Measurements from ENCODE around the gene COL15A1.
"Not testable (repeated sequence)": the region's sequence is repeated elsewhere in the genome, so short reads cannot be mapped to it uniquely, and the experiment has no call there.

Gene COL15A1

DNA sequence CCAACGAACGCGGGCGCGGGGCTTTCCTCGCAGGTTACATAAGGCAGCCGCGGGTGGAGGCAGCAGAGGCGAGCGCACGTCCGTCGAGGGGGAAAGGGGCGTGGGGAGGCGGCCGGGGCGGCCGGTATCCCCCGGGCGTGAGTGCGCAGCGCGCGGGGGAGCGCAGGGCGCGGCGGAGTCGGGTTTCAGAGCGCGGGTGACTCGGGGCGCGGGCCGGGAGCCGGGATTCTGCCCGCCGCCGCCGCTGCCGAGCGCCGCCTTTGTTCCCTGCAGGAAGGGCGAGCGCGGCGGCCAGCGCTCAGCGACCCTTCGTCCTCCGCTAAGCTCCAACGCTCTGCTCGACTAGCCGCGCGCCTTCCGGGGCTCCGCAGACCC, at the start of gene COL15A1:
Gene COL15A1, plus strand, starts transcription at position 226 of the 375 bp plus-strand sequence. CDS start 155 bp downstream, outside the sequence.
- DNase-seq = no peak

DNA sequence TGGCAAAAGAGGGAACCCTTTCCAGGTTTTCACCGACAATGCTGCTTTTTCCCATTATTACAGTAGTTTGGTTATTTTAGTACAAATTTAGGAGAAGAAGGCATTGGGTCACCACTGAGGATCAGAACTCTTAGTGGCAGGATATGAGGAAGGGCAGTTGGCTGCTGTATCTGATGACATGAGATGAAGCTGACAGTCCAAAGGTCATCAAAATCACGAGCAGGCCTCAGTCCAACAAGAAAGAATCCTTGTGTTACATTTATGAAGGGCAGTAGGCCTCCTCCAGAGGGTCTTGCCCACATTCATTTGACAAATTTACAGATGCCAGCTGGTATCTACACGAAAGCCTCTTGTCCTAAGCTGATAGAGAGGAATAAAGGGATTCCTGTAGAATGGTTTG, 49.5 kb upstream of the COL15A1 start:
- no peak for DNase-seq

DNA sequence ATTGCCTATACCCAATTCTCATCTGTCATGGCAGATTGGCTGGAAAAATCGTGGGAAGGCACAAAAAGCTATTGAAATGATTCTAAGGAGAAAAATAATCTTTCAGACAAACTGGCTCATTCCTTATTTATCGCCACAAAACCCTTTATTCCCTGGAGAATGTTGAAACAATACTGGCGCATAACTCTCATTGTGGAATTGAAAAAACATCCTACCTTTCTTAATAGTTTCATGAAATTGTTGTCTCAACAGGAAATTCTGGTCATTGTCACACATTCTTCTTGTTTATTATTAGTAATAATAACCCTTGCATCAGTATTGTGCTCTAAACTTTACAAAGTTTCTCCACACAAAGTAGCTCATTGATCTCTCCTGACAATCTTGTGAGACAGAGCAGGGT, 48.9 kb upstream of the COL15A1 start:
- DNase-seq = no peak

DNA sequence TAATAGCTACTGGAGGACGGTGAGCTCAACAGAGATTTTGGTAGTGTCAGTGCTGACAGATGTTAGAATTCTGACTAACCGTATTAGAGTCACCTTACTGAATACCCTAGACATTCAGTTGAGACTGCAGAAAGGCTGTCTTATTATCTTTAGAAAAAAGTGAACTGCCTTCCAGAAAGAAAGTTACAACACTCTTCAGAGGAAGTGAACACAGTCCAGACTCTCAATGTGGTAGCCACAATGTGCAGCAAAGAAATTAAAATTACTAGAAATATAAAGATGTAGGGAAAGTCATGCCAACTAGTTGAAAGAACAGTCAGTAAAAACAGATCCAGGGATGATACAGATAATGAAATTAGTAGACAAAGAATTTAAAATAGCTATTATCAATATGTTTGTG, 47.1 kb upstream of the COL15A1 start:
- DNase-seq = no peak

DNA sequence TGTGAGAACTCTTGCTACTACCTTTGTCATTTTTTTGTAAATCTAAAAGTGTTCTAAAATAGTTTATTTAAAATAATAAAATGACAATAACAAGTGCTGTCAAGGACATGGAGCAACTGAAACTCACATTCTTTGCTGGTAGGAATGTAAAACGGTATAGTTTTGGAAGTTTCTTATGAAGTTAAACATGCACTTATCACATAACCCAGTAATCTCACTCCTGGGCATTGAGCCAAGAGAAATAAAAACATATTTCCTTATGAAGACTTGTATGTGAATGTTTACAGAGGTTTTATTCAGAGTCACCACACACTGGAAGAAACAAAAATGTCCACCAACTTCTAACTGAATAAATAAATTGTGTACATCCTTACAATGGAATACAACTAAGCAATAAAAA, 46.0 kb upstream of the COL15A1 start:
- no peak for DNase-seq

DNA sequence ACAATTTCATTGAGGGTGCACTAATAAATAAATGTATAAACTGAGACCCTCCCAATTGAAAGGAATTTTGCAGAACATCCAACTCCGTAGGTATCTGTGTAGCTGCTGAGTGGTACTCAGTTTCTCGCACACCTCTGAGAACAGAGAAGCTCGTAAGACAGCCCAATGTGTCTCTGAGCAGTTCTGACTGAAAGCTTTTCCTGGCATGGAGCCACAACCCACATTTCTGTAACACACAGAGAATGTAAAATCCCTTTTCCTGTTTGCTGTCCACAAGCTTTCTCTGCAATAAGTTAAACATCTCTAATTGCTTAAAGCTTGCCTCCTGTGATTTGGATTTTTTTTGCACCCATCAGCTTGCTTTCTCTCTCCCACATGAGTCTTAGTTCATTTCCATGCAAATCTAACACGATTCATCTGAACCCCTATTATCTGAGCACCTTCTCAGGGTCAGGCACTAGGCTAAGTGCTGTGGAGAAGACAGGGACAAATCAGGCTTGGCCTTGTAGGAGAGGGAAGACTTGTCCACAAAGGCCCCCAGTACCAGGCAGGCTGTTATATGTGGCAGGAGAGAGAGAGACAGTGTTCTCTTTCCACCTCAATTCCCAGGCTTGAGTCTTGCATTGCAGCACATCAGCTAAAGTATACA, 44.2 kb upstream of the COL15A1 start:
- DNase-seq = no peak

DNA sequence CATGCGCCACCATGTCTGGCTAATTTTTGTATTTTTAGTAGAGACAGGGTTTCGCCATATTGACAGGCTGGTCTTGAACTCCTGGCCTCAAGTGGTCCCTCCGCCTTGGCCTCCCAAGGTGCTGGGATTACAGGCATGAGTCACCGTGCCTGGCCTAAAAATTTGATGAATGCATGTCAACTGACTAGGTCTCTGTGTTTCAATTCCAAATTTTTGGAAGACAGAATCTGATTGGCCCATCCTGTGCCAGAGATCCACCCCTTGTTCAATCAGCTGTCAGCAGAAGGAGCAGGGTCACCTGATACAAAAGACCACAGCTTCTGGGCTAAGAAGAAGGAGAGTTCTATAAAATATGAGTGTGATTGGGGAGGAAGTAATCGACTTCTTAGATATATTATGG, 43.5 kb upstream of the COL15A1 start:
- no peak for DNase-seq

DNA sequence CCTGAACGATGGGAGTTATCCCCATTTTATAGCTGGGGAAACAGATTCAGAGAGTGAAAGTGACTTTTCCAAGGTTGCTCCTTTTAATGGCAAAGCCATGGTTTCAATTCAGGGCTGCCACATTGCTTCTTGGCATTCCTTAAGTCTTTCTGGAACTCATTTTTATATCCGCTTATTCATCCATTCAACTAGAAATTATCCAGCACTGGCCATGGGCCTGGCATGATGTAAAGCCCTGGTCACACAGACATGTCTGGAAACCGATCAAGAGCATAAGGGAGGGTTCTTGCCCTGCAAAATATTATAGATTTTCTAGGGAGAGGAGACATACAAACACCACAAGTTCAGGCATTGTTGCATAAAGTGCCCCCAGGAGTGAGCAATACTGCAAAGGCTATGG, 43.0 kb upstream of the COL15A1 start:
- no peak for DNase-seq

DNA sequence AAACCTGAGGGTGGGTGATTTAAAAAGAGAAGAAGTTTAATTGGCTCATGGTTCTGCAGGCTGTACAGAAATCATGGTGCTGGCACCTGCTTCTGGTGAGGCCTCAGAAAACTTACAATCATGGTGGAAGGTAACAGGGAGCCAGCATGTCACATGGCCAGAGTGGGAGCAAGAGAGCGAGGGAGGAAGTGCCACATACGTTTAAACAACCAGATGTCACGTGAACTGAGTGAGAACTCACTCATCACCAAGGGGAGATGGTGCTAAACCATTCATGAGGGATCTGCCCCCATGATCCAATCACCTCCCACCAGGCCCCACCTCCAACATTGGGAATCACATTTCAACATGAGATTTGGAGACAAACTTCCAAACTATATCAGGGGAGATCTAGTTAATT, 41.9 kb upstream of the COL15A1 start:
- DNase-seq = not testable (repeated sequence)

DNA sequence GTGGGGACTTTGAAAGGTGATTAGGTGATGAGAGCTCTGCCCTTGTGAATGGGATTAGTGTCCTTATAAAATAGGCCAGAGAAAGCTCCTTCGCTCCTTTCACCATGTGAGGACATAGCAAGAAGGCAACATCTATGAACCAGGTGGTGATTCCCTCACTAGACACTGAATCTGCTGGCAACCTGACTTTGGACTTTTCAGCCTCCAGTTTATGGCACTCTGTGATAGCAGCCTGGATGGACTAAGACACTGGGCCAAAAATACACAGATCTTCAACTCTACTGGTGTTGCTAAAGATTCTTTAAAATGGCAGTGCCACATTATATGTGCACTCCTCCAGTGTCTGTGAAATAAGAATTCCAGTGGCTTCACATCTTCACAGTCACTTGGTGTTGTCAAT, 41.2 kb upstream of the COL15A1 start:
- no peak for DNase-seq

DNA sequence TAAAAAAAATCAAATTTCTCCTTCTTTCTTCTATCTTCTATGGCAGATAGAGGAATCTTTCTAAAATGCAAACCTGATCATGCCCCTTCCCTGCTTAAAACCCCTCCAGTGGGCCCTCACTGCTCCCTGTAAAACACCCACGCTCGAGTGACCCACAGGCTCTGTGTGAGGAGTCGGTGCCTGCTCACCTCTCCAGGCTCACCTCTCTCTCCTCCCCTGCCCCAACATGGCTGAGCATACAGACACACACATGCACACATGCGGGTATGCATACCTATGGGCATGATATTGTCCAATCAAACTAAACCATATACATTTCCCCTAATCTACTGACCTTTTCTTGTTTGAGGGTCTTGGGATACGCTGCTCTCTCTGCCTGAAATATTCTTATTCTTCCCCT, 40.8 kb upstream of the COL15A1 start:
- no peak for DNase-seq

DNA sequence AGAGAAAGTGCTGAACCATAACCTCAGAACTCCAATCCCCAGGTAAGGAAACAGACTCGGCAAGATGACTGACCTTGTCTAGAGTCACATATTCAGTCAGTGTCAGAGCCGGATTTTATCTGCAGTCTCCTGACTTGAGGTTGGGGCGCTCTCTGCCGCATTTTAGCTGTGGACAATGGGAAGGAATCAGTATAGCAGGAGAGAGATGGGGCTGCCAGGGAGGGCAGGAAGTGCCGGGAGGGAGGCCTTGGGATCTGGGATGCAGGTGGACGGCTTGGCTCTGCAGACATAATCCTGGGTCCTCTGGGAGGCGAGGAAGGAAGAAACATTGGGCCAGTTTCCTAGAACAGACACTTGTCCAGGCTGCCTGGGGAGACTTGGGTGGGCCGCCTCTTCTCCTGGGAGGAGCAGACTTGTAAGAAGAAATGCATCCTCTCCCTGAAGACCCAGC, 39.7 kb upstream of the COL15A1 start:
- no peak for DNase-seq

DNA sequence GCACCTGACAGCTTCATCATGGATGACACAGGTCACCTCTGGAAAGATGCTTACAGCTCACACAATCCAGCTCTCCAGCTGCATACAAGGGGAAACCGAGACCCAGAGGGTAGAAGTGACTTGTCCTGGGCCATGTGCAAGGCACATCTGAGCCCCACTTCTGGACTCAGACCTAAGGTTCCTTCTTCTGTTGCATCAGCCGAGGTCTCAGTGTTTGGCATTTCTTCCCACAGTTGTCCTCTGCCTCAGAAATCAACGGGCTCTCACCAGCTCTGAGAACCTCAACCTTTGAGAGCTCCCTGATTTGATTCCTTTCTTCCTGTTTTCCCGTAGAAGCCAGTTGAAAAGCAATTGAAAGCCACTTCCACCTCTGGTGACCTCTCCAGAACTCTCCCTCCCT, 38.7 kb upstream of the COL15A1 start:
- no peak for DNase-seq

DNA sequence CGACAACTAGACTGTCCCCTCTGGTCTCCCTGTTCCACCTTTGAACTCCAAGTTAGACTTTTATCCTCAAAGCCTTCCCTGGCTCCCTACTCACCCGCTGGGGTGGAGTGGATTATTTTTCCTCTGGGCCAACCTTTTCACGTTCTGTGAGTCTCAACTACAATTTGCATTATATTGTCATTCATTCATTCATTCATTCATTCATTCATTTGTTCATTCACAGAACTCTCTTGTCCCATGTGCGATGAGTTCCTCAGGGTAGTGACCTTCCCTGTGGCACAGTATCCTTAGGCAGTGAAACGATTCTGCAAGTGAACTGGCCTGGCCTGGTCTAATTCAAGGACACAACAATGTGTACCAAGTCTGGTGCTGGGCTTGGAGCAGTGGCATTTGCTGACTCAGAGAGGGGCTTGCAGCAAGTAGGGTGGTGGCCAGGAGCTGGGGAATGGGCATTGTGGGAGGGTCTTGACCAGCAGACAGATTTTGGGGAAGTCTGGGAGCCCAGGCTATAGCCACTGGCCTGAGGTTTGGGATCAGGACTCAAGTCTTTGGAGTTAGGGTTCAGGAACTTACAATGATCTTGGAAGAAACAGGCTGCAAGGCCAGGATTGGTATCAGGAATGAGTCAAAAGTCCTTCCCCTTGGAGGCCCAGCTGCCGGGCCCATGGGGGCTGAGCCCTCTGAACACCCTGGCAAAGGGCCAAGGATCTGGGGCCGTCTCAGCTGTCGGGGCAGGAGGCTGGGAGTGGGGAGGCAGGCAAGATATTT, 37.2 kb upstream of the COL15A1 start:
- DNase-seq = no peak

DNA sequence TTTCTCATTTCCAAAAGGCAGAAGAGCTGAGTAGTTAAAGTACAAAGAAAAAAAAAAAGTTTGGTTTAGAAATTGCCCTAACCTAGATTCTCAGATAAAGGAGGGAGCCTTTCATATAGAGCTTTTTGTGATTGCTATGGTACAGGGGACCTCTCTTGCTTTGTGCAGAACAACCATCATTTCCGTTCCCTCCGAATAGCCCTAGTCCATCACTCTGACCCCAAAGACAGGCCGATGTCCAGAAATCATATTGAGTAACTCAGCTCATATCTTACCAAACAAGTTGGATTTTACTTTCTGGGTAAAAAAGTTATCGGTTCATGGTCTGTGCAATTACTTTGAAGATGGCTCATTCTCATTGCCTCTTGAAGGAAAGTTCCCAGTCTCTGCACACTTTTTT, 36.7 kb upstream of the COL15A1 start:
- no peak for DNase-seq

DNA sequence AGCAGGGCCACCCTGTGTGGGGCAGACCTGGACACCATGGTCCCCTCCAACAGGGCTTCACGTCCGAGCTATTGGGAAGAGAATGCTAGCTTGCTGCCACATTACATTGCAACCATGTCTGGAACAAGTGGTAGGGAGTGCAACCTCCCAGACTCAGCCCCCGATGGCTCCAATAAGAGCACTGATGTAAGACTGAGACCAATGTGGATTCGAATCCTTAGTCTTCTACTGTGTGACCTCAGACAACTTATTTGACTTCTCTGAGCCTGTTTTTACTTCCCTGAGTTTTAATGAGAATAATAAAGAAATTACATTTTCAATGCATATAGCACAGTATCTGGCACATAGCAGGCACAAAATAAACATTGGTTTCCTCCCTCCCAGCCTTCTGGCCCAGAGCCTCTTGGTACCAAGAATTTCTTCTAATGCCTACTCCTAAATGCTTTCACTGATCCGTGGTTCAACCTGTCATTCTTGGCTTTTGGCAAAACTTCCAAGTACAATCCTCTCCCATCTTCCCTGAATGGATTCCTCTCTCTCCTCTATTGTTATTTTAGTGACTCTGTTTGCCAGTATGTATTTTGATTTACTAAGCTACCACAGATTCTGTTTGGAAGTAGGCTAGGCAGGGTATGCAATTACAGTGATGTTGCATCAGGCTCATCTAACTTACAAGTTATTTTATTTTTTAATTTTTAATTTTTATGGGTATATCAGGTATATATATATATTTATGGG, 34.6 kb upstream of the COL15A1 start:
- DNase-seq = no peak

DNA sequence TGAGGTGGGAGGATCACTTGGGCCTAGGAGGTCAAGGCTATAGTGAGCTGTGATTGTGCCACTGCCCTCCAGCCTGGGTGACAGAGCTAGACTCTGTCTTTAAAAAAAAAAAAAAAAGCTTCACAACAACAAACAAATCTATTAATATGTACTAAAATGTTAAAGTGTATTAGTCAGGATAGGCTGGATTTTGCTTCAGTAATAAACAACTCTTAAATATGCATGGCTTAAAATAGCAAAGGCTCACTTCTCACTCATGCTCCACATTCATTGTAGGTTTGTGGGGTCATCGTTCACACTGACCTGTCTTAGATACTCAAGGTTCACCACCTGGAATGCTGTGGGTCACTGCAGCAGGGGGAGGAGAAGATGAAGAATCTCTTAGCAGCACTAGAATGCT, 33.8 kb upstream of the COL15A1 start:
- DNase-seq = no peak

DNA sequence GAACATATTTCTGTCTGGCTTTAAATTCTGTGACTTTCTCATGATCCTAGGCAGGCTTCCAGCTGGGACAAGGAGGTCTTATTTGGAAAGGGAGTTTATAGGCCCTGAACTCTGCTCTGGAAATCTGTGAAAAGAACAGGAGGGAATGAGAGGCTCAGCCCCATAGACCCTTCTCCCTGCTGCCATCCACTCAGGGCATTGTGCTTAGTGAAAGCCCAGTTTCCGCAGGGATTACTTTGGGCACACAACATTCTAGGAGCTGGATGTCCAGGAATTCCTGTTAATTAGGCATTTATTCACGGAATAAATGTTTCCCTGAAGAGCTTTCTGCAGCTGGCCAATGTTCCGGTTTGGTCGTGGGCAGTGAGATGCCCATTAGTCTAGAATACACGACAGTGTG, 32.7 kb upstream of the COL15A1 start:
- DNase-seq = no peak

DNA sequence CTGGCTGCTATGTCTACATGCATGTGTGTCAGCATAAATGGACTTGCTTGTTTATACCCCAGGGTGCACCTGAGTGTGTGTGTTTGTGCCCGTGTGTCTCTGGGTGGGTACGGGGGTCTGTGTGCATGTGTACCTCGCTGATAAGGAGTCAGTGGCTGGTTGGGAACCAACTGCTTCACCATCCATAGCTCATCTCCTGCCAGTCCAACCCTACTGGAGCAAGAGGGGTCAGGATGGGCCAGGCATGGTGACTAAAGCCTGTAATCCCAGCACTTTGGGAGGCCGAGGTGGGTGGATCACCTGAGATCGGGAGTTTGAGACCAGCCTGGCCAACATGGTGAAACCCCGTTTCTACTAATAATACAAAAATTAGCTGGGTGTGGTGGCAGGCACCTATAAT, 32.0 kb upstream of the COL15A1 start:
- not testable (repeated sequence) for DNase-seq

DNA sequence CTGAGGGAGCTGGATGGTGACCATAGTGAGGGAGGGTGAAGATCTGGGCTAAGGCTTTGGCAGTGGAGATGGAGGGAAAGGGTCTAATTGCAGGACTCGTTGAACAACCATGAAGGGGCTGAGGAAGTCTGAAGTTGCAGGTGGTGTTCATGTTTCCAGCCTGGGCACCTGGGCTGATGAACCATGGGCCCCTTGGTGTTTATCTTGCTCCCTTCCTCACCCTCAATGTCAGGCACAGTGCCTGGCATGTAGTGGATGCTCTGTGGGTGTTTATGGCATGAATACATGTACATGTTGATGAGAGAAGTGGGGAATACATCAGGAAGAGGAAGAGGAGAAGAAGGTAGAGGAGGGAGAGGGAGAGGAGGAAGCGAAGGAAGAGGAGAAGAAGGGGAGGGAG, 31.3 kb upstream of the COL15A1 start:
- DNase-seq = no peak

DNA sequence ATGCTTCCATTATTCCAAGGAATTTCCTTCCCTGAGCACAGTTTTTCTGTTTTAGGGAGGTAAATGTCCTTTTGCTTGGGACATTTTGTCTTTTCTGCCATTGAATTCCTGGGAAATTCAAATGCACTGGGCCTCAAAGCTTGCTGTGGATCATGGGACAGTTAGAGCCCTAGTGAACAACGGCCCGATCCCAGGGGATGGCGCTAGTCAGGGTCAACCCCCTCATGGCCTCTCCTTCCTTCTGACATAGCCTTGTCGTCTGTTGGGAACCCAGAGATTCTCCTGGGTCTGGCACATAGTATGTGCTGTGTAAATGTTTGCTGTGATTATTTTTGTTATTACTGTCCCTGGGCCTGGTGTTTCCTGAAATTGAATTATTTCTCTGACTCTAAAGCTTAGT, 30.7 kb upstream of the COL15A1 start:
- DNase-seq = no peak

DNA sequence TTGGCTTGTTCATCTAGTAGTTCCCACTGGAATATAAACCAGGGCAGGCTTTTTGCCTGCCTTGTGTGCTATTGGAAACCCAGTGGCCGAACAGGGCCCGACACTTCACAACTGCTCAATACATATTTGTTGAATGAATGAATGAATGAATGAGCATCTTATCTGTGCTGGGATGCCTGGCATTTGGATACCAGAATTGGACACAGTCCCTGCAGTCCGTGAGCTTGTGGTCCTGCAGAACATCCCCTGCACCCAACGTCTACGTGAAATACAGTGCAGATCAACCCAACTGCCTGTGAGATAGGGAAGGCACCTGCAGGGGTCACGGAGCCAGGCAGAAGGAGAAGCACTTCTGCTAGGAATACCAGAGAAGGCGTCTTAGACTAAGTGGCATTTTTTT, 30.0 kb upstream of the COL15A1 start:
- DNase-seq = no peak

DNA sequence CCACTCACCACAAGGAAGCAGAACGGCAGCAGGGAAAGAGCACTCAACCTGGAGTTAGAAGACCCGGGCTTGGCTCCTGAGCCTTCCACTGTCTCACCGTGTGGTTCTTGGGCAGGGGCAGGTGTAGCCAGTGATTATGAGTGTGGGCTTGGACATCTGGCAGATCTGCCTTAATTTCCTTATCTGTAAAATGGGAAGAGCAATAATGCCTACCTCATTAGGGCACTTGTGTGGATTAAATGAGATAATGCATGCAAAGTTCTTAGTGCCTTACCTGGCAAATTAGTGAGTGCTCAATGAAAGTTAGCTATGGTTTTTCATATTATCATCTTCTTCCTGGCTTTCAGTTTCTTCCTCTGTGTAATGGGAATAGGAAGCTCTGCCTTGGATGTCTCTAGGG, 28.1 kb upstream of the COL15A1 start:
- no peak for DNase-seq

DNA sequence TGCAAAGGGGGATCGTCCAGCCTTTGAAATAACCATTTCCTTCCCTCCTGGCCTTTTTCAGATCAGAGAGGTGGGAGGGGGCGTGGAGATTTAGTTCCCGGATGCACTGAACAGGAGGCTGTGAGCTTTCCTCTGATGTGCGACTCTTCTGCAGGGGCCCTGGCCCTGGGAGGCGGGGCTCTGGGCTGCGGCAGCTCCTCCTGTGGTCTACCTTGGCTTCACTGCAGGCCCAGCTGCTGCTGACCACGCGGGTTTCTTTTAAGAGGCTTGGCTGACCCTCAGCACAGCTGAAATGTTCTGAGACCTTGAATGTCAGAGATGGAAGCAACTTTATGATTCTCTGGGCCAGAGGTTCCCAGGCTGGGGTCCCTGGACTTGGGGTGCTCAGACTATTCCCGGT, 27.0 kb upstream of the COL15A1 start:
- no peak for DNase-seq

Measured in cortex of kidney (tissue), 1 donor.